SK-N-MC (cell line): ENCODE measurements around the gene C17orf75.

Source experiments
- EZH2 ChIP-seq: fragments of 200-600 bp; sonication (generic); IDR thresholded peaks from one replicate; pipeline ENCODE4 v1.6.1; 2017; ENCODE audit warnings: antibody characterized with exemption
- FOXP2 ChIP-seq: optimal IDR thresholded peaks from 2 replicates; pipeline ENCODE3; 2011; ENCODE audit warnings: mild to moderate bottlenecking, moderate library complexity; ENCODE audit not compliant: insufficient read depth; ENCODE audit errors: extremely low read length, control extremely low read depth
- POLR2AphosphoS5 ChIP-seq: IDR thresholded peaks from 2 replicates; pipeline ENCODE4 v1.6.1; 2012; ENCODE audit warnings: mild to moderate bottlenecking, low read depth, low read length, borderline replicate concordance

- TF ChIP-seq EZH2, result no peak
- TF ChIP-seq POLR2AphosphoS5, result no peak
- no peak for TF ChIP-seq FOXP2
Observed at GRCh38 chr17:32315171-32315570, 26.8 kb downstream of the C17orf75 start.
